Activated naive CD4-positive, alpha-beta T cell treated with anti-CD3 and anti-CD28 coated beads, Interleukin-2, amount 10 ng/mL, durations not matched to agents 7 days and 5 days (primary cell): ENCODE data around the gene FRS3.
A peak's percentile ranks its signal among the peaks of the same experiment; 100 is the strongest.

Experiments used
- CTCF ChIA-PET: fragments of 350-600 bp; sonication (Branson Sonifier 250); formaldehyde crosslinking; loops from one replicate; lab custom pipeline; 2021; ENCODE audit warnings: antibody characterized with exemption; lab: Charles Lee
- DNase-seq: peaks from one replicate; pipeline ENCODE4 v3.0.0-alpha.2; 2020
- H3K27ac Mint-ChIP-seq: one replicate; pipeline ENCODE4 v1.8.0; 2021; ENCODE audit warnings: mild to moderate bottlenecking, moderate library complexity, mixed read lengths
- H3K27me3 Mint-ChIP-seq: one replicate; pipeline ENCODE4 v1.8.0; 2021; ENCODE audit warnings: mild to moderate bottlenecking, mixed read lengths
- H3K36me3 Mint-ChIP-seq: one replicate; pipeline ENCODE4 v1.8.0; 2021; ENCODE audit warnings: mixed read lengths
- H3K4me1 Mint-ChIP-seq: one replicate; pipeline ENCODE4 v1.8.0; 2021; ENCODE audit warnings: mixed read lengths
- H3K4me3 Mint-ChIP-seq: one replicate; pipeline ENCODE4 v1.8.0; 2021; ENCODE audit warnings: mild to moderate bottlenecking, moderate library complexity, mixed read lengths
- H3K9me3 Mint-ChIP-seq: one replicate; pipeline ENCODE4 v1.8.0; 2021; ENCODE audit warnings: mixed read lengths

Gene FRS3

DNA sequence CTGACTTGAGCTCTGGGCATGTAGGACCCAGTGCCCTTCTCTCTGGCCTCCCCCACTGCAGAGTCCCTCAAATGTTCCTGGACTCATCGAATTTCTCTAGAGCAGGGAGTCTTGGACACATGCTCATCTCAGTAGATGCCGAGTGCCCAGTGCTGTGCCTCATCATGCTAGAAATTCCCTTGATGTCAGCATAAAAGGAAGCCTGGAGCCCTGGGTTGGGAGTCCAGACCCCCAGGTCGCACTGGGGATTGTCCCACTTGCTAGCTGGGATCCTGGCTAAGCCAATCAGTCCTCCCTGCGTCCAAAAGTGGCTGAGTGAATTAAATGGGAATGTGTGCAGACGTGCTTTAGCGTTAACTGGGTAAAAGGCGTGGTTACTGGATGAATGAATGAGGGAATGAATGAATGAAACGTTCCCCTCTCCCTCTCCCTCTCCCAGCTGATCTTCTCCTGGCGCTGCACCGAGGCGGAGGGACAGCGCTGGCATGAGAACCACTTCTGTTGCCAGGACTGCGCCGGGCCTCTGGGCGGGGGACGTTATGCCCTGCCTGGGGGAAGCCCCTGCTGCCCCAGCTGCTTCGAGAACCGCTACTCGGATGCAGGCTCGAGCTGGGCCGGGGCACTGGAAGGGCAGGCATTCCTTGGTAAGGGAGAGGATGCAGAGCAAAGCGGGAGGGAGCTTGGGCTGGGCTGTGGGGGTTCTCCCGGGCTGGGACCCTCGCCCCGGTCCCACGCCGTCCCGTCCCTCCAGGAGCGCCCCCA lies 6.2 kb upstream of the FRS3 start:
- CTCF ChIA-PET = interaction anchor here (0.7 to 6.7 kb wide), 15 partner anchors 9 to 432 kb away, joined by 3 to 97 read pairs (median 4); partner anchors contain the start of genes BYSL, MED20, MRPS10 and TAF8
- Mint-ChIP-seq H3K27ac (peak overlapping the region; percentile 97), H3K27me3 (peaks cover 54% of the 10 kb centered on the region), H3K4me3 (peak overlapping the region; percentile 96), H3K9me3 (no peaks in the 10 kb centered on the region), H3K36me3 (peaks cover 17% of the 10 kb centered on the region), H3K4me1 (peaks cover 27% of the 10 kb centered on the region)
- no peak for DNase-seq

GRCh38 chr6:41785254-41785653 lies 5.6 kb upstream of the FRS3 start:
- peaks cover 28% of the 10 kb centered on the region for H3K4me1 Mint-ChIP-seq
- H3K9me3 Mint-ChIP-seq = no peaks in the 10 kb centered on the region
- H3K27ac Mint-ChIP-seq = no peak overlapping the region
- peaks cover 60% of the 10 kb centered on the region for H3K27me3 Mint-ChIP-seq
- H3K4me3 Mint-ChIP-seq = peak overlapping the region; percentile 96
- DNase-seq = no peak
- CTCF ChIA-PET = interaction anchor here (1.1 to 6.7 kb wide), 7 partner anchors 9 to 433 kb away, joined by 4 to 97 read pairs (median 5); partner anchors contain the start of genes MRPS10 and TAF8
- H3K36me3 Mint-ChIP-seq = peaks cover 14% of the 10 kb centered on the region

GRCh38 chr6:41784581-41785171 lies 5.0 kb upstream of the FRS3 start:
- Mint-ChIP-seq H3K4me1 (peaks cover 27% of the 10 kb centered on the region), H3K9me3 (no peaks in the 10 kb centered on the region), H3K4me3 (peak overlapping the region; percentile 8), H3K27me3 (peaks cover 66% of the 10 kb centered on the region), H3K27ac (no peak overlapping the region), H3K36me3 (peaks cover 9% of the 10 kb centered on the region)
- CTCF ChIA-PET = interaction anchor here (0.9 to 6.7 kb wide), 6 partner anchors 8 to 383 kb away, joined by 4 to 97 read pairs (median 12); partner anchors contain the start of genes BYSL, MED20 and TAF8
- no peak for DNase-seq

DNA sequence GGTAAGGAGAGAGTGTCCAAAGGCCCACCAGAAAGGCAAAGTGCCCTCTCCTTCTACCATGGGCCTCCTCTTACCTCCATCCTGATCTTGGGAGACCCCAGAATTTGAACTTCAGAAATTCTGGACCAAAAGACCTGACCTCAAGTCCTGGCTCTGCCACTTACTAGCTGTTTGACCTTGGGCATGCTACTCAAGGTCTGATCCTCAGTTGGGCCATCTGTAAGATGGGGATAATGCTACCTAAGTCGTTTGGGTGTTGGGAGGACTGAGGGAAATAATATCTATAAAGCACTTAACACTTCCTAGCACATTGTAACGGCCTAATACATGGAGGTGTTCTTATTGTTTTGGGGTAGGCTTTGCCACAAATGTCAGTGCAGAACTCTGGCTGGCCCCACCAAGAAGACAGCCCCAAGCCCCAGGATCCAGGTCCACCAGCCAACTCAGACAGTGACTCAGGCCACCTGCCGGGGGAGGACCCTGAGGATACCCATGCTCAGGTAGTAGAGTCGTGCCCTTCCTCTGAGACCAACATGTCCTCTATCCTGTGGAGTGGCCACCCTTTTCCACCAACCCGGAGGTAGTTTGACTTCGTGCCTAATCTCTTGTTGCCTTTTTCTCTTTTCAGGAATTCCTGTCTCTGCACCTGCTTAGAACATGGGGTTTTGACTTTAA lies 3.5 kb upstream of the FRS3 start:
- Mint-ChIP-seq H3K9me3 (no peaks in the 10 kb centered on the region), H3K36me3 (peaks cover 2% of the 10 kb centered on the region), H3K27ac (no peak overlapping the region), H3K27me3 (peaks cover 66% of the 10 kb centered on the region), H3K4me3 (no peak overlapping the region), H3K4me1 (peaks cover 28% of the 10 kb centered on the region)
- no peak for DNase-seq
- CTCF ChIA-PET = interaction anchor here (1.4 to 2.9 kb wide), 2 partner anchors 260 to 300 kb away, joined by 3 to 21 read pairs; no protein-coding TSS in a partner anchor

DNA sequence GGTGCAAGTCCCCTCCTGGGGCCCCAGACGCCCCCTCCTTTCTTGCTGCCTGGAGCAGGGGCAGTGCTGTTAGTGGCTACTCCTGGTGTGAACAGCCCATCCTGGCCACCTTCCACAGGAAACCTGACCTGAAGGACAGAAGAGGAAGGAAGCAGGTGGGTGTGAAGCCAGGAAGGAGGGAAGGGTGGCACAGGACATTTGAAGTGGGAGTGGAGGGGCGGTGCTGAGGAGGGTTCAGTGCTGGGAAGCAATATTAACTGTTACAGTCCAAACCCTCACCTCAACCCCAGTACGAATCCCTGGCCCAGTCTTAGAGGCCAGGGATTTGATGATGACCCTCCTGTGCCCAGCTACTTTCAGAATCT lies 1.6 kb upstream of the FRS3 start:
- peaks cover 65% of the 10 kb centered on the region for H3K27me3 Mint-ChIP-seq
- CTCF ChIA-PET = interaction anchor here (2.9 kb wide), 1 partner anchor 262 kb away, joined by 21 read pairs; no protein-coding TSS in a partner anchor
- H3K27ac Mint-ChIP-seq = no peak overlapping the region
- DNase-seq = no peak
- peak overlapping the region; percentile 59 for H3K4me3 Mint-ChIP-seq
- H3K36me3 Mint-ChIP-seq = no peaks in the 10 kb centered on the region
- H3K4me1 Mint-ChIP-seq = peaks cover 27% of the 10 kb centered on the region
- no peaks in the 10 kb centered on the region for H3K9me3 Mint-ChIP-seq

- no peaks in the 10 kb centered on the region for H3K36me3 Mint-ChIP-seq
- peaks cover 59% of the 10 kb centered on the region for H3K27me3 Mint-ChIP-seq
- H3K27ac Mint-ChIP-seq = peak within 1 kb of the TSS; percentile 72
- DNase-seq = peak; percentile 49
- CTCF ChIA-PET = interaction anchor here (2.9 kb wide), 1 partner anchor 263 kb away, joined by 21 read pairs; no protein-coding TSS in a partner anchor
- no peaks in the 10 kb centered on the region for H3K9me3 Mint-ChIP-seq
- H3K4me3 Mint-ChIP-seq = peak within 1 kb of the TSS; percentile 84
- peaks cover 26% of the 10 kb centered on the region for H3K4me1 Mint-ChIP-seq
These were observed 1.1 kb upstream of the FRS3 start, which contains the start of gene PRICKLE4 for GRCh38 chr6:41780551-41781365. Gene PRICKLE4 (plus strand): TSS chr6:41780782. CDS start chr6:41783474, 2,692 bp downstream.

DNA sequence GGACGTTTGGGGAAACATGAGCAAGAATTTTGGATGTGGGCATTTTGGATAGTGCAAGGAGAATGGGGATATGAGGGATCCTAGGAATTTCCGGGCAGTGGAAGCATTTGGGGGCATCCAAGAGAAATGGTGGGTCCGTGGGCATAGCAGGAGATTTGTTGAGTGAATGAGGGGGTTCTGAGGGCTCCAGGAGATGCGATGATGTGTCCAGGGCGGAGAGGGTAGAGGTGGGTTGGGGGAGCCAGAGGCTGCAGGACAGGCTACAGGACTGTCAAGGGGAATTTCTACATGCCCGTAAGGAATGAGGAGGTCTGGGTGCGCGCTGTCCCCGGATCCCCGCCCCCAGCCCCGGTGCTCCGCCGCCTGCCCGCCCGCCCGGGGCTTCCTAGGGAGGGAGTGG lies 364 bp downstream of the FRS3 start:
- H3K27ac Mint-ChIP-seq = peak overlapping the region; percentile 58
- H3K36me3 Mint-ChIP-seq = no peaks in the 10 kb centered on the region
- H3K27me3 Mint-ChIP-seq = peaks cover 45% of the 10 kb centered on the region
- CTCF ChIA-PET = interaction anchor here (0.7 to 1.0 kb wide), 2 partner anchors 264 to 265 kb away, joined by 3 read pairs; no protein-coding TSS in a partner anchor
- H3K9me3 Mint-ChIP-seq = no peaks in the 10 kb centered on the region
- peaks cover 25% of the 10 kb centered on the region for H3K4me1 Mint-ChIP-seq
- H3K4me3 Mint-ChIP-seq = peak overlapping the region; percentile 84
- DNase-seq = no peak

DNA sequence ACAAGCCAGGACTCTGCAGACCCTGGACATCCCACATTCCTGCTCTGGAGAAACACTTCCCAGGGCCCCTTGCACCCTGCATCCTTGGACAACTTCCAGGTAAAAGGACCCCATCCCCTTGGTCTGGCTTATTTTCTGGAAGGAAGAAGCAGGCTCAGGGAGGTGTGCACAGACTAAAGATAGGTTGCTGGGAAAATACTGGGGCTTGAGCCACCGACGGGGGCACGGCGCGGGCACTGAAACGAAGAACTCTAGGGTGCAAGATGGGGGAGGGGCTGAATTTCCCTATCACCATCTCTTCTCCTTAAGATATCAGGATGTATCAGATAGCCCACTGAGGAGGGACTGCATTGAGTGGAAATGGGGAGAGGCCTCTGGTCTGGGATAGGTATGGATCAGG lies 805 bp downstream of the FRS3 start:
- DNase-seq = no peak
- CTCF ChIA-PET = interaction anchor here (1.1 to 5.1 kb wide), 5 partner anchors 7 to 267 kb away, joined by 4 to 36 read pairs (median 9); partner anchors contain the start of gene TOMM6
- no peaks in the 10 kb centered on the region for H3K9me3 Mint-ChIP-seq
- H3K27me3 Mint-ChIP-seq = peaks cover 42% of the 10 kb centered on the region
- peak overlapping the region; percentile 84 for H3K4me3 Mint-ChIP-seq
- H3K27ac Mint-ChIP-seq = peak overlapping the region; percentile 58
- peaks cover 25% of the 10 kb centered on the region for H3K4me1 Mint-ChIP-seq
- no peaks in the 10 kb centered on the region for H3K36me3 Mint-ChIP-seq

DNA sequence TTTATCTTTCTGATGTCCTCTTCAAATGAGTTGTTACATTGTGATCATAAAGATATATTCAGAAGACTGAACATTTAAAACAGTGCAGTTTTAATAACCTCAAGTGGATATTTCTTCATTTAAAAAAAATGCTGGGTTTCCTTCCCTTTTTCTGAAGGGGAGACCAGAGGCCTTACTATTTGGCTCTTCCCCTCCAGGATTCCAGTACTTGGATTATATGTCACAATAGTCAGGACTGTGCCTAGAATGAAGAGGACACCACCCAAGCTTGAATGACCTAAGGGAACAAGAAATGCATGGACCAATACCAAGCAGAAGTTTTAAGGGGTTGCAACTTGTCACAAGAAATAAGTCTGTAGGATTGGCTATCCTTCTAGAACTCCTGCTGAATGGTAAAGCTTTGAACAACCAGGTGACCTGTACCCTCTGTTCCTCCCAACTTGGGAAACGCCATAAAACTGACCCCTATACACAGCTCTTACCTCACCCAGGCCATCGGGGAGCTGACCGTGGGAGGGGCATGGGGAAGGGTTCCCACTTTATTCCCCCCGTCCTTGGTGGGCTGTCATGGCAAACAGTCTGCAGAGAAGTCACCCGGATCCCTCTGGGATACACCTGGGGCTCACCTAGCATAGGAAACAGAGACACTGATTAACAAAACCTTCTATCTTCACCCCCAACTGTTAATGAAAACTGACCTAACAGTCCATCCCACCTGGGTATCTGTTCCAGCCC lies 2.0 kb downstream of the FRS3 start:
- H3K27ac Mint-ChIP-seq = no peak overlapping the region
- no peaks in the 10 kb centered on the region for H3K9me3 Mint-ChIP-seq
- H3K4me3 Mint-ChIP-seq = peak overlapping the region; percentile 84
- peaks cover 1% of the 10 kb centered on the region for H3K36me3 Mint-ChIP-seq
- H3K27me3 Mint-ChIP-seq = peaks cover 31% of the 10 kb centered on the region
- no peak for DNase-seq
- peaks cover 25% of the 10 kb centered on the region for H3K4me1 Mint-ChIP-seq
- CTCF ChIA-PET = interaction anchor here (1.1 to 5.1 kb wide), 6 partner anchors 9 to 268 kb away, joined by 3 to 36 read pairs (median 8); partner anchors contain the start of gene TOMM6

DNA sequence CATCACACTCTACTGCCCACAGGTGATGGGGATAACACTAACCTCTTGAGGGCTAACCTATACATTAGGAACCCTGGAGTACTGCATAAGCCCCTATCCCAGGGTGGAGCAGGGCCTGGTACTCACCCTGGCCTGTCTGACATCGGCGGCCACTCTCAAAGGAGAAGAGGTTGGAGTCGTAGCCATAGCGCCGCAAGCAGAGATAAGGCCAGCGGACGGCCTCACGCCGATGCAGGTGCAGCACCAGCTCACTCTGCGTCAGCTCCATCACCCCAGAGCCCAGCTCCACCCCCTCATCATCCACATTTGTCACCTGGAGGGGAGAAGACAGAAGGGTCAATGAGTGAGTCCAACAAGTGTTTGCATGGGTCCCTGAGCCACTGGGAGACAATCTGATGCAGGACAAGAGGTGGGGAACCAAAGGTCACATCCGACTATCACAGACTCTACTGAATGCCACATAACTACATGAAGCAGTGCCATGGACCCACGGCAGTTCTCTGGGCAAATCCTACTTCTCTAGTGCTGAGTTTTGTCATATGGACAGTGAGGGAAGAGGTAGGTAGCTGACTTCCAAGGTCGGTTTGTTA lies 4.3 kb downstream of the FRS3 start:
- no peak overlapping the region for H3K27ac Mint-ChIP-seq

DNA sequence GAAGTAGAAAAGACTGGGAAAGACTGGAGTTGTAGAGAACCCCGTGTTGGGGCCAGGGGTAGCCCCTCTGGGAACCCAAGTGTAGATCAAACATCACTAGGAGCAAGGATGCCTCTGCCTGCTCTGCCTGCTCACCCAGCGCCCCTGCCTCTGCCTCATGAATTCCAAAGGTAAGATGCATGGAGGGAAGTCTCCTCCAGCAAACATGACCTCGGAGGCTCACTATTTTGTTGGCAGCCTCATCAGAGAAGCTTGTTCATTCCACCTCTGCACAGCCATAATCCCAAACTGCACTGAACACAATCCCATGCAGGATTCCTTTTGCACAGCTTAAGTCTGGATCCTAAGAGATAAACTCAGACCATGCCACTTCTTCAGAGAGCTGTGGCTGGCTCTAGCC lies 4.9 kb downstream of the FRS3 start:
- Mint-ChIP-seq H3K27me3 (peaks cover 2% of the 10 kb centered on the region), H3K9me3 (no peaks in the 10 kb centered on the region), H3K36me3 (peaks cover 8% of the 10 kb centered on the region), H3K27ac (no peak overlapping the region), H3K4me3 (no peak overlapping the region), H3K4me1 (peaks cover 12% of the 10 kb centered on the region)
- CTCF ChIA-PET = interaction anchor here (1.3 to 5.1 kb wide), 7 partner anchors 11 to 274 kb away, joined by 4 to 36 read pairs (median 5); partner anchors contain the start of gene TOMM6
- no peak for DNase-seq

More for the DNA sequence above, 4.3 kb downstream of the FRS3 start:
- Mint-ChIP-seq H3K9me3 (no peaks in the 10 kb centered on the region), H3K27me3 (peaks cover 7% of the 10 kb centered on the region), H3K4me1 (peaks cover 14% of the 10 kb centered on the region), H3K36me3 (peaks cover 8% of the 10 kb centered on the region), H3K4me3 (no peak overlapping the region)
- CTCF ChIA-PET = interaction anchor here (0.6 to 5.1 kb wide), 13 partner anchors 11 to 615 kb away, joined by 3 to 36 read pairs (median 5); partner anchors contain the start of gene TOMM6
- DNase-seq = no peak
